ENCODE data around the gene KLHL29.

Gene KLHL29

GRCh38 chr2:23497063-23497462, 112.1 kb downstream of the KLHL29 start:
- no peak for DNase-seq
- TF ChIP-seq CTCF (IDR thresholded peaks at IDR 0.05; ENCODE audit: low read depth, low read length): no peak
- H3K27me3 ChIP-seq: no peaks in the 10 kb centered on the region
- no peaks in the 10 kb centered on the region for H3K9me3 ChIP-seq
- H3K4me1 ChIP-seq: peaks cover 41% of the 10 kb centered on the region
- H3K4me3 ChIP-seq (ENCODE audit: low read depth, low read length): no peak overlapping the region
- no peaks in the 10 kb centered on the region for H3K36me3 ChIP-seq

GRCh38 chr2:23497536-23497935, 112.6 kb downstream of the KLHL29 start:
- DNase-seq: no peak
- no peaks in the 10 kb centered on the region for H3K27me3 ChIP-seq
- H3K4me3 ChIP-seq (ENCODE audit: low read depth, low read length): no peak overlapping the region
- H3K4me1 ChIP-seq: peaks cover 40% of the 10 kb centered on the region
- no peaks in the 10 kb centered on the region for H3K36me3 ChIP-seq
- no peak for TF ChIP-seq CTCF (IDR thresholded peaks at IDR 0.05; ENCODE audit: low read depth, low read length)
- no peaks in the 10 kb centered on the region for H3K9me3 ChIP-seq

GRCh38 chr2:23498943-23499342, 114.0 kb downstream of the KLHL29 start:
- Histone ChIP-seq H3K4me3 (ENCODE audit: low read depth, low read length) (no peak overlapping the region), H3K27me3 (no peaks in the 10 kb centered on the region), H3K9me3 (no peaks in the 10 kb centered on the region), H3K4me1 (peaks cover 43% of the 10 kb centered on the region), H3K36me3 (no peaks in the 10 kb centered on the region)
- DNase-seq: no peak
- TF ChIP-seq CTCF (IDR thresholded peaks at IDR 0.05; ENCODE audit: low read depth, low read length): no peak

GRCh38 chr2:23499439-23499838, 114.5 kb downstream of the KLHL29 start:
- no peak for DNase-seq
- Histone ChIP-seq H3K4me3 (ENCODE audit: low read depth, low read length) (no peak overlapping the region), H3K4me1 (peaks cover 40% of the 10 kb centered on the region), H3K27me3 (no peaks in the 10 kb centered on the region), H3K9me3 (no peaks in the 10 kb centered on the region), H3K36me3 (no peaks in the 10 kb centered on the region)
- no peak for TF ChIP-seq CTCF (IDR thresholded peaks at IDR 0.05; ENCODE audit: low read depth, low read length)

- no peaks in the 10 kb centered on the region for H3K9me3 ChIP-seq
- no peak for TF ChIP-seq CTCF (IDR thresholded peaks at IDR 0.05; ENCODE audit: low read depth, low read length)
- H3K27me3 ChIP-seq: no peaks in the 10 kb centered on the region
- no peak overlapping the region for H3K4me3 ChIP-seq (ENCODE audit: low read depth, low read length)
- H3K4me1 ChIP-seq: peaks cover 42% of the 10 kb centered on the region
- no peaks in the 10 kb centered on the region for H3K36me3 ChIP-seq
- DNase-seq: no peak
Observed at GRCh38 chr2:23500836-23501235, 115.9 kb downstream of the KLHL29 start.

GRCh38 chr2:23502096-23502495, 117.1 kb downstream of the KLHL29 start:
- Histone ChIP-seq H3K4me3 (ENCODE audit: low read depth, low read length) (no peak overlapping the region), H3K27me3 (no peaks in the 10 kb centered on the region), H3K4me1 (peaks cover 55% of the 10 kb centered on the region), H3K36me3 (no peaks in the 10 kb centered on the region), H3K9me3 (no peaks in the 10 kb centered on the region)
- no peak for TF ChIP-seq CTCF (IDR thresholded peaks at IDR 0.05; ENCODE audit: low read depth, low read length)
- no peak for DNase-seq
